NCI-H345 treated with DMSO at 0.1 percent for 48 hours (cell line): Measurements from ENCODE around the gene ELOVL7.
"Not testable (repeated sequence)": the region's sequence is repeated elsewhere in the genome, so short reads cannot be mapped to it uniquely, and the experiment has no call there.

Source experiments
- DNase-seq: peaks from one replicate; lab custom pipeline; 2025; ENCODE audit not compliant: unreplicated experiment; lab: John Stamatoyannopoulos, UW

The ELOVL7 gene

DNA sequence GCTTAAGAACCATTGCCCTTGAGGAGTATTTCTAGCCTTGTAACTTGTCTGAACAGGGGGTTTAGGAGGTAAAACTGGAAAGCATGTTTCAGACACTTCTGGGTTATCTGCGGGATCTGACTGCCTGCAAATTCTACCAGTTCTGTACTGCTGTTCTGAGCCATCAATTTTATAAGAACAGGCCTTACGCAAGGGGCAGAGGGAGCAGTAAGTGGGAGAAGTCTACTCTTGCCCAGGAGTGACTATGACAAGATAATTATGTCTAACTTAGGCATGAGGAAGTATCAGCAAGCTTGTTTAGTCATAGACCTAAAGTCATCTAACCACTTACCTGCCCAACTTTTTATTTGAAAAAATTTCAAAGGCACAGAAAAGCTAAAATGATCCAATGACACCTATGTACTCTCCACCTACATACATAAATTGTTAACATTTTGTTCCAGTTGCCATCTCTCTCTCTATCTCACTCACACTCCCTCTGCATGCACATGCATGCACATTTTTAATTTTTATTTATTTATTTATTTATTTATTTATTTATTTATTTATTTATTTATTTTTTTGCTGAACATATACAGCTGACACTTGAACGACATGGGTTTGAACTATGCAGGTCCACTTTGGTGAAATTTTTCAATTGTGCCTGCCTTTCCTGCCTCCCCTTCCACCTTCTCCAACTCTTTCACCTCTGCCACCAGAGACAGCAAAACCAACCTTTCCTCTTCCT lies 125.7 kb downstream of the ELOVL7 start:
- DNase-seq, result no peak

DNA sequence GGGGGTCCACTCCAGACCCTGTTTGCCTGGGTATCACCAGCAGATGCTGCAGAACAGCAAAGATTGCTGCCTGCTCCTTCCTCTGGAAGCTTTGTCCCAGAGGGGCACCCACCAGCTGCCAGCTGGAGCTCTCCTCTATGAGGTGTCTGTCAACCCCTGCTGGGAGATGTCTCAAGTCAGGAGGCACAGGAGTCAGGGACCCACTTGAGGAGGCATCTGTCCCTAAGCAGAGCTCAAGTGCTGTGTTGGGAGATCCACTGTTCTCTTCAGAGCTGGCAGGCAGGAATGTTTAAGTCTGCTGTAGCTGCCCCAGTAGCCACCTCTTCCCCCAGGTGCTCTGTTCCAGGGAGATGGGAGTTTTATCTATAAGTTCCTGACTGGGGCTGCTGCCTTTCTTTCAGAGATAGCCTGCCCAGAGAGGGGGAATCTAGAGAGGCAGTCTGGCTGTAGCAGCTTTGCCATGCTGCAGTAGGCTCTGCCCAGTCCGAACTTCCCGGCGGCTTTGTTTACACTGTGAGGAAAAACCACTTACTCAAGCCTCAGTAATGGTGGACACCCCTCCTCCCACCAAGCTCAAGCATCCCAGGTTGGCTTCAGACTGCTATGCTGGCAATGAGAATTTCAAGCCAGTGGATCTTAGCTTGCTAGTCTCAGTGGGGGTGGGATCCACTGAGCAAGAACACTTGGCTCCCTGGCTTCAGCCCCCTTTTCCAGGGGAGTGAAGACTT lies 128.7 kb downstream of the ELOVL7 start:
- not testable (repeated sequence) for DNase-seq

DNA sequence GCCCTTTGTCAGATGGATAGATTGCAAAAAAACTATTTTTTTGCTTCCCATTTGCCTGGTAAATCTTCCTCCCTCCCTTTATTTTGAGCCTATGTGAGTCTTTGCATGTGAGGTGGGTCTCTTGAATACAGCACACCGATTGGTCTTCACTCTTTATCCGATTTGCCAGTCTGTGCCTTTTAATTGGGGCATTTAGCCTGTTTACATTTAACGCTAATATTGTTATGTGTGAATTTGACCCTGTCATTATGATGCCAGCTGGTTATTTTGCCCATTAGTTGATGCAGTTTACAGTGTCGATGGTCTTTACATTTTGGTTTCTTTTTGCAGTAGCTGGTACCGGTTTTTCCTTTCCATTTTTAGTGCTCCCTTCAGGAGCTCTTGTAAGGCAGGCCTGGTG lies 131.1 kb downstream of the ELOVL7 start:
- DNase-seq, result no peak

DNA sequence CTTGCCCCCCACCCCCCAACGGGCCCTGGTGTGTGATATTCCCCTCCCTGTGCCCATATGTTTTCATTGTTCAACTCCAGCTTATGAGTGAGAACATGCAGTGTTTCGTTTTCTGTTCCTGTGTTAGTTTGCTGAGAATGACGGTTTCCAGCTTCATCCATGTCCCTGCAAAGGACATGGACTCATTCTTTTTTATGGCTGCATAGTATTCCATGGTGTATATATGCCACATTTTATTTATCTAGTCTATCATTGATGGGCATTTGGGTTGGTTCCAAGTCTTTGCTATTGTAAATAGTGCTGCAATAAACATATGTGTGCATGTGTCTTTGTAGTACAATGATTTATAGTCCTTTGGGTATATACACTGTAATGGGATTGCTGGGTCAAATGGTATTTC lies 132.2 kb downstream of the ELOVL7 start:
- not testable (repeated sequence) for DNase-seq

DNA sequence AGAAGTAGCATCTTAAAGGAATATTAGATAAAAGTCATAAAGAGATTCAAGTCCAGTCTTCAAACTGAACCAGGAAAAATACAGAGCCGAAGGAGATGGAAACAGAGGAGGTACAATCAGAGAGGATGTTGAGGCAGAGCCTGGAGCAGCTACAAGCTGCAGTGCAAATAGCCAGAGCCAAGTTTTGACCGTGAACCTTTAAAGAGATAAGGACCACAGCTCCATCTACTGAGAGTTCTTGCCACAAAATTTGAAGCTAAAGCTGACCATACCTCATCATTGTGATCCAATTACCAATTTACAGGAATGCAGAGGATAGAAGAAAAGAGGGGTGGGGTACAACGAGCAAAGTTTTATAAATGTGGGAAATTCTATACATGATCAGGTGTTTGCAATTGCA lies 133.7 kb downstream of the ELOVL7 start:
- DNase-seq, result no peak

GRCh38 chr5:60705144-60705543 lies 138.9 kb downstream of the ELOVL7 start:
- DNase-seq, result no peak

- DNase-seq, result no peak
These were observed 140.1 kb downstream of the ELOVL7 start for GRCh38 chr5:60703944-60704343.
